ENCODE results near the gene SPATS2.

The SPATS2 gene

DNA sequence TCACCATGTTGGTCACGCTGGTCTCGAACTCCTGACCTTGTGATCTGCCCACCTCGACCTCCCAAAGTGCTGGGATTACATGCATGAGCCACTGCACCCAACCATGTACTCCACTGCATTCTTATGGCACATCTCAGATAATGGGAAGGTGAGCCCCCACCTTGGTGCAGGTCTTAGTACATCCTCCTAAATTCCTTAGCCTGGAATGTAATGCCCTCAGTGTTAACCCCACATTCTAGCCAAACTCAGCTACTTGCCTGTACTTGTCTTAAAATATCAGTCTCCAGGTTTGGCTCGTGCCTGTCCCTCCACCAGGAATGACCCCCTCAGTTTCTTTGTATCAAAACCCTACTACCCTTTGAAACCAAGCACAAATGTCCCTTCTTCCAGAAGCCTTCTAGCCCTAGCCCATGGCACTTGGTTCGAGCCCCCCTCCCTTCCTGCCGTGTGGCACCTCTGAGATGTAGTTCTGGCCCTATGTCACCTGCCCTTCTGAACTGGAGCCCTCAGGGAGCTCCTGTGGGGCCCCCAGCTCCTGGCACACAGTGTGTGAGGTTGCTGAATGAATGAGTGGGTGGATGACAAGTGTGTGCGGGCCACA lies 179.9 kb downstream of the SPATS2 start:
- H3K4me3 ChIP-seq (ENCODE audit: low read depth, low read length) = no peak overlapping the region
- DNase-seq (ENCODE audit: low read depth) = no peak
- no peak for TF ChIP-seq CTCF (IDR thresholded peaks at IDR 0.05; ENCODE audit: control insufficient read depth, extremely low read depth, insufficient read depth)

DNA sequence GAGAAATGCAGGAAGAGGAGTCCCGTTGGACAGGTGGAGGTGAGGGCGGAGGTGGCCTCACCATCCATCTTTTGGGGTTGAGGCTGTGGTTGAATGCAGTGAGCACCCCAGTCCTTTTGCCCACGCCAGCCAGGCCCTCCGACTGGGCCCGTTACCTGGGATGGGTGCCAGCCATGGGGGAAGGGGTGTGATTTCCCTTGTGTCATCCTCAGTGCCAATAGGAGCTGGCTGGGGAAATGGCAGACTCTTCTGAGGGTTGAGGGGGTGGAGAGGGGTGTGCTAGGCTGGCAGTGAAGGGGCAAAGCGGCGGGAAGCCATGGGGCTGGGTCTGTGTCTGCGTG lies 181.2 kb downstream of the SPATS2 start:
- DNase-seq (ENCODE audit: low read depth) = no peak
- H3K4me3 ChIP-seq (ENCODE audit: low read depth, low read length) = no peak overlapping the region
- TF ChIP-seq CTCF (IDR thresholded peaks at IDR 0.05; ENCODE audit: control insufficient read depth, extremely low read depth, insufficient read depth) = no peak

DNA sequence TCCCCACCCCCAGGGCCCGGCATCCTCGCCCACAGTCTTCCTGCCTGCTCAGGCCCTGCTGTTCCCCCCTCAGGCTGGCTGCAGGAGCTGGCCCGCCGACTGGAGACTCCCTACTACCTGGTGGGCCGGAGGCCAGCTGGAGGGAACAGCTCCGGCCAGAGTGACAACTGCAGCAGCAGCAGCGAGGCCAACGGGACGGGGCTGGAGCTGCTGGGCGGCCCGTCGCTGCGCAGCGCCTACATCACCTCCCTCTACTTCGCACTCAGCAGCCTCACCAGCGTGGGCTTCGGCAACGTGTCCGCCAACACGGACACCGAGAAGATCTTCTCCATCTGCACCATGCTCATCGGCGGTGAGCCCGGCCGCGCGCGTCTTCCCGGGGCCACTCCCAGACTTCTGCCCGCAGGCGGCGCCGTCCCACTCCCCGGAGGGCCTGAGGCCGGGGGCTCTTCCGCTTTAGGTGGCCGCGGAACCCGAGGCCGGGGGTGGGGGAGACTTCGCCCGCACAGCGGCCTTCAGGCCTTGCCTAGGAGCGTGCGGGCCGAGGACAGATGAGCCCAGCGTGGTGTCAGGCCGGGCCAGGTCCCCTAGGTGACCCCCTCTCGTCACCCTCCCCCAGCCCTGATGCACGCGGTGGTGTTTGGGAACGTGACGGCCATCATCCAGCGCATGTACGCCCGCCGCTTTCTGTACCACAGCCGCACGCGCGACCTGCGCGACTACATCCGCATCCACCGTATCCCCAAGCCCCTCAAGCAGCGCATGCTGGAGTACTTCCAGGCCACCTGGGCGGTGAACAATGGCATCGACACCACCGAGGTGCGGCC lies 181.8 kb downstream of the SPATS2 start:
- DNase-seq (ENCODE audit: low read depth) = no peak
- no peak for TF ChIP-seq CTCF (IDR thresholded peaks at IDR 0.05; ENCODE audit: control insufficient read depth, extremely low read depth, insufficient read depth)
- H3K4me3 ChIP-seq (ENCODE audit: low read depth, low read length) = no peak overlapping the region

DNA sequence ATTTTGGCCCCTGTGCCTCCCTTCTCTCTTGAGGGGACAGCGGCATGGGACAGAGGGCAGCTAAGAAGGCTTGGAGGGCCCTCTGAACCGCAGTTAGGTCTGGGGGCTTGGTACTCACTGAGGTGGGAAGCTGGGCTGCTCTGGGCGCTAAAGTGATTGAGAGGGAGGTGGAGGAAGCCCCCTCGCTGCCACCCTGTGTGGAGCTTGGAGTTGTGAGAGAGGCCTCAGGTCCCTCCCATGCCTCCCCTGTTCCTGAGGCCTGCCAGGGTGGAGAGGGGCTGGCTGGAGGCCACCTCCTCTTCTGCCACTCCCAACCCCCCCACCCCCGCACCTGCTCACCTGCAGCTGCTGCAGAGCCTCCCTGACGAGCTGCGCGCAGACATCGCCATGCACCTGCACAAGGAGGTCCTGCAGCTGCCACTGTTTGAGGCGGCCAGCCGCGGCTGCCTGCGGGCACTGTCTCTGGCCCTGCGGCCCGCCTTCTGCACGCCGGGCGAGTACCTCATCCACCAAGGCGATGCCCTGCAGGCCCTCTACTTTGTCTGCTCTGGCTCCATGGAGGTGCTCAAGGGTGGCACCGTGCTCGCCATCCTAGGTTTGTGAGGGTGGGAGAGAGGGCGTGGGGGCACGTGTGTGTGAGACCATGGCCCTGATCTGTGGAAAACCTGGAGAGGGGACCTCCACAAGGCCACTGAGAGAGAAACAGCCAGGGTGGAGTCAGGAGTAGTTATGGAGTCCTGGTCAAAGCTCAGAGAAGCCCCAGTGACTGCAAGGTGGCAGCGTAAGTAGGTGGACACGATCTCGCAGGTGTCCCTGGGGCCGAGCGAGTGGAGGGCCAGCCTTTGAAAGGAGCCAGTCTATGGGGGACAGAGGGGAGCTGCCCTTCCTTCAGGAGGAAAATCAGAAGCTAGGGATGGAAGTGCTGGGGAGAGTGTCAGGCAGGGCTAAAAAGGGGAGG lies 182.8 kb downstream of the SPATS2 start:
- no peak for TF ChIP-seq CTCF (IDR thresholded peaks at IDR 0.05; ENCODE audit: control insufficient read depth, extremely low read depth, insufficient read depth)
- H3K4me3 ChIP-seq (ENCODE audit: low read depth, low read length) = no peak overlapping the region
- DNase-seq (ENCODE audit: low read depth) = no peak

DNA sequence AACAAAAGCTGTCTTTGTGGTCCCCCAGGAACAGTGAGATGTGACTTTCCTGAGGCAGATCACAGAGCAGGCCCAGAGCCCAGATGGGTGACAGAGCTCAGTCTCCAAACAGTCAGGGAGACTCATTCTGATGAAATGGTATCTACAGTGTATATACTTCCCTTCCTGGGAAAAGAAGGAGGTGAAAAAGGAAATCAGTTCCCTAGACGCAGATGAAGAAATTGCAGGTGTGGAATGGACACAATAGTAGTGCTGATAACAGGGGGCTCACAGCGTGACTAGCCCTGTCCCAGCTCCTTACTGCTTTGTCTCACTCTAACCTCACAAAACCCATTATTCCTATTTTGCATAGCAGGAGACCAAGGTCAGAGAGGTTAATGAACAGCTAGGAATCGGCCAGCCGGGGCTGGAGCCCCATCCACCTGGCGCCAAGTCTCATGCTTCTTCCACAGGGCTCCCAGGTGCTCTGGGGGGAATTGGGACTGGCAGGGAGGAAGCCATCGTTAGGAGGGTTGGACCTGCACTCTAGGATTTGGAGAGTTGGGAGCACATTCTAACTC lies 183.5 kb downstream of the SPATS2 start:
- no peak for TF ChIP-seq CTCF (IDR thresholded peaks at IDR 0.05; ENCODE audit: control insufficient read depth, extremely low read depth, insufficient read depth)
- H3K4me3 ChIP-seq (ENCODE audit: low read depth, low read length) = no peak overlapping the region
- no peak for DNase-seq (ENCODE audit: low read depth)

GRCh38 chr12:49552014-49552413 lies 184.8 kb downstream of the SPATS2 start:
- TF ChIP-seq CTCF (IDR thresholded peaks at IDR 0.05; ENCODE audit: control insufficient read depth, extremely low read depth, insufficient read depth) = no peak
- DNase-seq (ENCODE audit: low read depth) = no peak
- no peak overlapping the region for H3K4me3 ChIP-seq (ENCODE audit: low read depth, low read length)

Measured in LNCaP clone FGC (cell line).